ENCODE data around the gene AUH.

The AUH gene

DNA sequence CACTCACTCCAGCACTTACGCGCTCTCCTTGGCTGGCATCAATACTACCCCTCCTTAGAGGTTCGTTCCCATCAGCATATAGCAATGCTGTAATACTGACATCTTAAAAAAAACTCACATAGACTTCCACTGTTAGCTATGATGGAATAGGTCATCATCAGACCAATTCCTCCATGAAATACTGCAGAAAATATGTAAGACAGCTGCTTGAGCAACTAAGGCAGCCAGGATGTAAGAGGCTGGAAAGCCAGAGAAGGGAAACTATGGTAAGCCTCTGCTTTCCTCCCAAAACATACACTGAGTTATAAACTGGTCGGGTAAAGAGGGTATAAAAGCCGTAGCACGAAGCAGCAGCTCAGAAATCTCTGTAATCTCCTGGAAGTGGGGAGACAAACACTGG, 33.5 kb downstream of the AUH start:
- H3K4me3 ChIP-seq (ENCODE audit: low read depth, low read length) = no peak overlapping the region
- POLR2A ChIA-PET = no interaction called here
- no peak for DNase-seq (ENCODE audit: low read depth, low spot score)
- CTCF ChIA-PET = no interaction called here
- TF ChIP-seq CTCF (IDR thresholded peaks at IDR 0.05; ENCODE audit: insufficient read depth, low read length, missing control alignments) = no peak

DNA sequence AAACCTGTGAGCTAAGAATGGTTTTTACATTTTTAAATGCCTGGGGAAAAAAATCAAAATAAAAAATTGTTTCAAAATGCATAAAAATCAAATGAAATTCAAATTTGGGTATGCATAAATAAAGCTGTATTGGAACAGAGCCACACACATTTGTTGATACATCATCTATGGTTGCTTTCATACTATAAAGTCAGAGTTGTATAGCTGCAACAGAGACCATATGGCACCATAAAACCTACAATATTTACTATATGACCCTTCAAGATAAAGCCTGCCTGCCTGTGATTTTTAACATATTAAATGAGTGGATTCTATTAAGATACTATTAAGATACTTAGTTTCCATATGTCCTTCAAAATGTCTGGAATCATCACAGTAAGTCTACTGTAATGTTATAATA, 40.0 kb downstream of the AUH start:
- ChIA-PET POLR2A (no interaction called here), CTCF (interaction anchor here (1.6 kb wide), 1 partner anchor 407 kb away, joined by 5 read pairs; no protein-coding TSS in a partner anchor)
- no peak for DNase-seq (ENCODE audit: low read depth, low spot score)
- TF ChIP-seq CTCF (IDR thresholded peaks at IDR 0.05; ENCODE audit: insufficient read depth, low read length, missing control alignments) = no peak
- H3K4me3 ChIP-seq (ENCODE audit: low read depth, low read length) = no peak overlapping the region

DNA sequence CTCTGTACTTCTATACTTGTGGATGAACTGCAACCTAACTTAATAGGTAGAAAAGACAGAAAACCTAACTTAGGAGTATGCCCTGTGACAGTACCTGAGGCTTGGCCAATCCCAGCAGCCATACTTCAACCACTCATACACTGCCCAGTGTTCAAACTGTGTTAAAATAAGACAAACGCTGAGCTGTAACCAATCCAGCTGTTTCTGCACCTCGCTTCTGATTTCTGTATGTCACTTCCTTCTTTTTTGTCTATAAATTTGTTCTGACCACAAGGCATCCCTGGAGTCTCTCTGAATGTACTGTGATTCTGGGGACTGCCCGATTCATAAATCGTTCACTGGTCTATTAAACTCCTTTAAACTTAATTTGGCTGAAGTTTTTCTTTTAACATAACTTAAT, 41.4 kb downstream of the AUH start:
- DNase-seq (ENCODE audit: low read depth, low spot score) = no peak
- ChIA-PET POLR2A (no interaction called here), CTCF (no interaction called here)
- TF ChIP-seq CTCF (IDR thresholded peaks at IDR 0.05; ENCODE audit: insufficient read depth, low read length, missing control alignments) = no peak
- H3K4me3 ChIP-seq (ENCODE audit: low read depth, low read length) = no peak overlapping the region

DNA sequence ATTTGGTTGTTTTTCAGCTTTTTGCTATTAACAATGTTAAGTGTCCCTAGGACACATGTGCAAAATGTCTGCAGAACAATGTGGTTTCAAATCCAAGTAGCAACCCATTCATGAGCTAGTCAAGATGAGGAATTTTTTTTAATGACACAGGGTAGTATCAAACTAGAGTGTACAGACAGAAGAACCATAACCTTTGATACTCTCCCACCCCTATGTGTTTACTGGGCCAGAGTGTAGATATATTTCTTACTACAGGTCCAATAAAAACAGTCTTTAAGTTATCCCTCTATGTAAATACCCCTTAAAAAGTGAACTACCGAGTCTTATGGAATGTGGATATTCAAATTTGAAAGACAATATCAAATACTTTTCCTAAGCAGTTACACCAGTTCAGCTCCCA, 45.6 kb downstream of the AUH start:
- H3K4me3 ChIP-seq (ENCODE audit: low read depth, low read length) = no peak overlapping the region
- POLR2A ChIA-PET = interaction anchor here (0.7 kb wide), 1 partner anchor 9 kb away, joined by 3 read pairs; no protein-coding TSS in a partner anchor
- no peak for TF ChIP-seq CTCF (IDR thresholded peaks at IDR 0.05; ENCODE audit: insufficient read depth, low read length, missing control alignments)
- DNase-seq (ENCODE audit: low read depth, low spot score) = no peak
- CTCF ChIA-PET = interaction anchor here (0.7 kb wide), 1 partner anchor 15 kb away, joined by 3 read pairs; no protein-coding TSS in a partner anchor

DNA sequence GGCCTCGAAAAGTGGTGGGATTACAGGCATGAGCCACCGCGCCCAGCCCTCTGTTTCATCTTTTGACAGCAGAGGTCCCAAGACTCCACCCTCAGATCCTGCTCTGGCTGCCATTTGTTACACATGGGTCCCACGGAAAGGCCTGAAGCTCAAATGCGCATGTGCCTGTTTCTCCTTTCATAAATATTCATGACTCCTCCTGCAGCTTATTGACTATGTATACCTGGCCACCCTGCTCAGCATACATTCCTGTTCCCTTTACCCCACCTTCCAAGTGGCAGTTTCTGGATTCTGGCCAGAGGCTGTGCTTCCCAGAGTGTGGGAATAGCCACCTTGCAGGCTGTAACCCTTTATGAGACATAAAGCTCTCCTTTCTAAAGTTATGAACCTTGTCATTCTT, 46.5 kb downstream of the AUH start:
- TF ChIP-seq CTCF (IDR thresholded peaks at IDR 0.05; ENCODE audit: insufficient read depth, low read length, missing control alignments) = no peak
- DNase-seq (ENCODE audit: low read depth, low spot score) = no peak
- CTCF ChIA-PET = interaction anchor here (0.7 kb wide), 1 partner anchor 16 kb away, joined by 3 read pairs; no protein-coding TSS in a partner anchor
- H3K4me3 ChIP-seq (ENCODE audit: low read depth, low read length) = no peak overlapping the region
- POLR2A ChIA-PET = interaction anchor here (0.7 kb wide), 1 partner anchor 8 kb away, joined by 3 read pairs; no protein-coding TSS in a partner anchor

- POLR2A ChIA-PET = no interaction called here
- no peak for DNase-seq (ENCODE audit: low read depth, low spot score)
- no peak for TF ChIP-seq CTCF (IDR thresholded peaks at IDR 0.05; ENCODE audit: insufficient read depth, low read length, missing control alignments)
- CTCF ChIA-PET = no interaction called here
- H3K4me3 ChIP-seq (ENCODE audit: low read depth, low read length) = no peak overlapping the region
Measured at GRCh38 chr9:91312717-91313325, 48.9 kb downstream of the AUH start.

All from AG04449 (cell line).